Measurements from ENCODE around the gene KIF23. TPM values are rescaled to one million over a fixed set of nuclear protein-coding genes. Genes with fewer than 3 reads are reported as not detected.

KIF23 gene
- total RNA-seq, 5 donors from 2014 or later (not counting 1 experiment from before 2014, with no cell fraction given) = 0.36 to 2.2 (median 0.76) TPM

Other genes with a start within 250 kb of the KIF23 start
- under 1 TPM in 3 of 5 donors, not detected in 2; 0.03 to 0.07 (median 0.06) TPM for gene PAQR5, start 115.4 kb upstream of the KIF23 start, total RNA-seq
- 1,000 to 10,000 TPM; 1,904 to 4,142 (median 3,956) TPM for gene RPLP1, start 38.5 kb downstream of the KIF23 start, total RNA-seq